Fibroblast of the conjunctiva (primary cell): Measurements from ENCODE around the gene PFN1.
"Not testable (repeated sequence)": the region's sequence is repeated elsewhere in the genome, so short reads cannot be mapped to it uniquely, and the experiment has no call there.

Experiments
- DNase-seq: peaks from one replicate; pipeline ENCODE4 v3.0.0-alpha.2; 2010; ENCODE audit warnings: low read depth

Gene PFN1

DNA sequence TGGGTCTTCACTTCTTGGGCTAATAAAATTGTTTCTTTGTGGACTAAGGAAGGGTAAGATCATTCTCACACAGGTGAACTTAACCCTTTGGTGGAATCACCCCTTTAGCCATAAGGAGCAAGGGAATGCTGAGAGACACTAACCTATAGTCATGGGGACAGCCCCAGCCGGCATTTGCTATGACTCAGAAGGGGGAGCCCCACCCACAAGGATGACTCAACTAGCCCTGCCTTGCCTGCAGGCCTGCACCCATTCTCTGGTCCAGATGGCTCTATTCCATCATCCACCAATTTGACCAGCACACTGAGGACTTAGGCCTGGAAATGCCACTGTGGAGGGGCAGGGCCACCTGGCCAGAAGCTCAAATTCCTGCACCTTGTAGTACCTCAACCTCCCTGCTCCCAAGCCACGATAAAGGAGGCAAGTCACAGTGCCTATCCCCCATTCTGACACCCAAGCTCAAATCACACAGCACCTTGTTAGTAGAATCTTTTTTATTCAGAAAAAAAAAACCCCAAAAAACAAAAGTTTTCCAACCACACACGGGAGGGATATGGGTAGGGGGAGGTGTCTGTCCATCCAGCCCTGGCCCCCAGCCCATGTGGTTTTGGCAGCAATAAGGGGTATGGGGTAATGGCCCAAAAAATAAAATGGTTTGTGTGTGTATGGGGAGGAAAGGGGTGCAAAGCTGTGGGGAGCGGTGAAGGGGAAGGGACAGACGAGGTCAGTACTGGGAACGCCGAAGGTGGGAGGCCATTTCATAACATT, 3.0 kb downstream of the PFN1 start:
- peak; percentile 86 for DNase-seq

DNA sequence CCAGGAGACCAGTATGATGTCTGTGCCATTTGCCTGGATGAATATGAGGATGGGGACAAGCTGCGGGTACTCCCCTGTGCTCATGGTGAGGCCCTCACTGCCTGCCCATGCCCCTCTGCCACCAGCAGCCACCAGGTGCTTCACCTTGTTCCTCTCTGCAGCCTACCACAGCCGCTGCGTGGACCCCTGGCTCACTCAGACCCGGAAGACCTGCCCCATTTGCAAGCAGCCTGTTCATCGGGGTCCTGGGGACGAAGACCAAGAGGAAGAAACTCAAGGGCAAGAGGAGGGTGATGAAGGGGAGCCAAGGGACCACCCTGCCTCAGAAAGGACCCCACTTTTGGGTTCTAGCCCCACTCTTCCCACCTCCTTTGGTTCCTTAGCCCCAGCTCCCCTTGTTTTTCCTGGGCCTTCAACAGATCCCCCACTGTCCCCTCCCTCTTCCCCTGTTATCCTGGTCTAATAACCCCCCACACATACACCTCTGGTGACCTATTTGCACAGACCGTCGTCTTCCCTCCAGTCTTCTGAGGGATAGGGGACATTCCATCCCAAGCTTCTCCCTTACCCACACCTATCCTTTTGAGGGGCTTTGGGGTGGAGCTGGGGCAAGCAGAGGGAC, 3.7 kb downstream of the PFN1 start:
- no peak for DNase-seq

DNA sequence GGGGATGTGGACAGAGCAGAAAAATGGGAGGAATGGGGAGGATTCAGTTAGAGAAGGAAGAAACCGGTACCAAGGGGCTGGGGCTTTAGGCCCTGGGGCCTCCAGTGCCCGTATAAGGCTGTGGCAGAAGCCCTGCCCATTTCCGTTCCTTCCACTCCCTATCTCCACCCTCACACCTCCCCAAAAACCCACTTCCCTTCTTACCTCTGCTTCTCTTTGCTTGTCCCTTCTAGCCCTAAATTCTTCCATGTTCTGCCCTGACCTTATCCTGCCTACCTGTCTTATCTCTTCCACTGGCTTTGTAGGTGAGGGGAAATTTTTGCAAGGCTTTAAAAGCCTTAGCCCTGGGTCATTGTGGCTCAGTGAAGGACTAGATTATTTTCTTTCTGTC, 4.2 kb downstream of the PFN1 start:
- DNase-seq = no peak

DNA sequence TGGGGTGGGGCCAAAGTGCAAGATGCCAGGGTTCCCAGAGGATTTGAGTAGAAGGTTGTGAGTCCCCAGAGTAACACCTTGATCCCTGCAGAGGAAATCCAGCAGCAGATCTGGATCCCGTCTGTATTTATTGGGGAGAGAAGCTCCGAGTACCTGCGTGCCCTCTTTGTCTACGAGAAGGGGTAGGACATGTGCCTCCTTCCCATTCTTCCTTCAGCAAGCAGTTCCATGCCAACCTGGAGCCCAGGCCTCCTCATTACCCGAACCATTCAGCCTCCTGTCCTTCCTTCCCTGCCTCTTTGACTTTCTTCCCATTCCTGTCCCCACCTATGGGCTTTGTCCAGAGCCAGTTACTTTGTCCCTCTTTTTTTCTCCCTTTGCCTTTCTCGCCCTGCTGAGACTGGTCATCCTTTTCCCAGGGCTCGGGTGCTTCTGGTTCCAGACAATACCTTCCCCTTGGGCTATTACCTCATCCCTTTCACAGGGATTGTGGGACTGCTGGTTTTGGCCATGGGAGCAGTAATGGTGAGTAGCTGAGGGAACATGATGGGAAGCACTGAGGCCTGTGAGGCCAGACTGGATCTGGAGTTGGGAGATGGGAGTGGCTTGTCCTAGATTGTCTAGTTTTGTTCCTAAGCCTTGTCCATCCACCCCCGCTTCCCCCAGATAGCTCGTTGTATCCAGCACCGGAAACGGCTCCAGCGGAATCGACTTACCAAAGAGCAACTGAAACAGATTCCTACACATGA, 5.4 kb downstream of the PFN1 start:
- no peak for DNase-seq

DNA sequence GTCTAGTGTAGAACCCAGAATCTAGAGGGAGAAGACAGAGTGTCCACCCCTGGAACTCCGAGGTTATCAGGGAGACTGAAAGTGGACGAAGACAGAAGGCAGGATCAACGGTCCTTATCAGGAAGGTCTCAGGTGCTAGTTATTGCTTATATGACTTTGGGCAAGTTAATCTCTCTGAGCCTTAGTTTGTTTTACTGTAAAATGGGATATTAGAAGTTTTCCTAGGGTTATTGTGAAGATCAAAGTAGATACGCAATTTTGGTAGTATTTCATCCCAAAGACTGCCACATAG, 7.1 kb downstream of the PFN1 start:
- DNase-seq = no peak

DNA sequence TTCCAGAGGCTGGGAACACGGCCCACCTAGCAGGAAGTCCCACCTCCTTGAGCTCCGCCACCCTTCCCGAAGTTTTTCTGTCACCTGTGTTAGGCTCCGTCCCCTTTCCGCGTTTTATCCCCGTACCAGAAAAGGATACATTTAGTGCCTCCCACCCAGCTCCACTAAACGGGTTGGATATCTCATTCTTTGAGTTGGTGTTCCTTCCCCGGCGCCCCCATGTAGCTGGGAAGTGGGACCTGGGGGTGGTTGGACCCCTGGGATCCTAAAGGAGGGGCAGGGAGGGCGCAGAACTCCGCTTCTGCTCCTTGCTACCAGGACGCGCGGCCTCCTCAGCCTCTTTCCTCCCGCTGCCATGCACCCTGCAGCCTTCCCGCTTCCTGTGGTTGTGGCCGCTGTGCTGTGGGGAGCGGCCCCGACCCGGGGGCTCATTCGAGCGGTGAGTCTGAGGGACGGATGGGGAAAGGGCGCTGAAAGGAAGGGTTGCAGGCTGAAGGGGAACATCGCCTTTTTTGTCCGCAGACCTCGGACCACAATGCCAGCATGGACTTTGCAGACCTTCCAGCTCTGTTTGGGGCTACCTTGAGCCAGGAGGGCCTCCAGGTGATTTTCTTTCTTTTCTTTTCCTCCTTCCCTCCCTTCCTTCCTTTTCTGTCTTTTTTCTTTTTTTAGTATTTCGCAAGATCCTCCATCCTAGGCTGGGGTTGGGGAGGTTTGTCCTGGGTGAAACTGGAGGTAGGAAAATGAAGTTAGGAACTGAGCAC, 7.6 kb downstream of the PFN1 start:
- DNase-seq = no peak

DNA sequence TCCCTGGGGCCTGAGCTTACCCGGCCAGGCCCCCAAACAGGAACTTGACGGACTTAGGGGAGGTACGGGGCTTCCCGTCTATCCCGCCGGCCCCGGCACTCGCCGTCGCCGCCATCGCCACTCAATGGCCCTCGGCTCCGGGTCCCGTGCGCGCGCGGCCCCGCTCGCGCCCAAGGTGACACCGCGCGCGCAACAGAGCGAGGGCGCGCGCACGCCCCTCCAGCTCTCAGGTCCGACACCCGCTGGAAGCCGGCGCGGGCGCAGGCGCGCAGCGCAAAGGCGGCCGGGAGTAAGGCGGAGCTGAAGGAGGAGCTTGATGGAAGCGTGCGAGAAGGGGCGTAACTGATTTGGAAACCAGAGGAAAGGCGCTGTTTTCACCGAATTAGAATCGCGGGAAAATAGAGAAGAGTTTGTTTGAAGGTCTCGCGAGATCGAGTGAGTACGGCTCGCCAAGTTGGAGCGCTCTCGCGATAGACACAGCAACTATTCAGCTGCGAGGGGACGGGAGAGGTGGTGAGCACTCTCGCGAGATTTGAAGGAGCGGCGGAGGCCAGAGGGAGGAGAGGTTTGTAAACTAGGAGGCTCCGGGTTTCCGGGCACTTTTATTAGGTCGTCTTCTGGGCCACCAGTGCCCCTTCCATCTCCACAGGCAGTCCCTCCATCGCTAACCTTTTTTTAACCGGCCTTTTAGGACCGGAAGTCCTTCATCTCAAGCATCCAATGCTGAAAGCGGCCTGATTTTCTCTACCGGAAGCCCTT, 8.4 kb downstream of the PFN1 start, which contains the start of the genes RNF167 and SLC25A11:
Gene RNF167, plus strand, starts transcription at position 473 of the 759 bp plus-strand sequence. CDS start 642 bp downstream, outside the sequence.
Gene SLC25A11, minus strand, starts transcription at position 251 of the 759 bp plus-strand sequence. Its CDS starts 136 bp downstream, at position 115.
- peak; percentile 100 for DNase-seq

DNA sequence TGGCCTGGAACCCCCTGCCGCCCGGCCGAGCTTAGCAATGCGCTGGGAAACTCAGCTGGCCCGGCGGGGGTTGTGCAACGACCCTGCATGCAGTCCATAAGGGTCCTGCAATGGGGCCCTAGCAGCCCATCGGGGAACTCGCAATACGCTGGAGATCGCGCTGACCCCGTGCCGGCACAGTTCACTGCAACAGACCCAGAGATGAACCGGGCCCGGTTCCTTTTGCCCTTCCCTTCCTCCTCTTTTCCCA, 8.9 kb downstream of the PFN1 start:
- DNase-seq = no peak

DNA sequence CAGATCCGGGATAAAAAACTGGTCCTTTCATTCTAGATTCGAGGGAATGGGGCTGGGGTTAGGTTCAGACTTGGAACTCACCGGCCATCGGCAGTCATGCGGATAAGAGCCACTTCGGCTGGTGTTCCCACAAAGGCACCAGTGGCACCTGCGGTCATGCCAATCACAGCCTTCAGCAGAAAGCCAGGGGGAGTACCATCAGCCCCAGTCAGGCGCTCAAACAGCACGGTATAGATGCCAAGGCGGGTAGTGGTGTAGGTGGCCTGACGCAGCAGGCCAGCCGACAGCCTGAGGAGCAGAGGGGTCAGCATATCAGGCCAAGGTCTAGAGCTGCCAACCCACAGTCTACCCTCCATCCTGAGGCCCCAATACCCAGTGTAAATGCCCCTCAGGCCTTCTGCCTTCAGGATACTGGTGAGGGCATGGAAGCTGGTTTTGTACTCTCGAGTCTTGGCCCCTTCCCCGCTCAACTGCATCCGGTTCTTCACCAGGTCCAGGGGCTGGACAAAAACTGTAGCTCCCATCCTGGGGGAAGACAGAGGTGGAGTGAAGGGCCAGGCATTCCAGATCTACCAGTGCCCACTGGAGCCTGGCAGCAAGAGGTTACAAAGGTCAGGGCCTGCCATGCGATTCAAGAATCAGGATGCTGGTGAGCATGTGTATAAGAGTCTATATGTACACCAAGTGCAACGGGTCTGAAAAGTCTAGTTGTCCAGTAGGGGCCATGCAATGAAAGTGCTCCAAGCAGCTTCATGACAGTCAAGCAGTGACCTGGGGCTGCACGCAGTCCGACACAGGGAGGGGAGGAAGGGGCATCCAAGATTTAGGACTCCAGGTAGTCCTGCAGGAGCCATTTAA, 9.4 kb downstream of the PFN1 start:
- no peak for DNase-seq

DNA sequence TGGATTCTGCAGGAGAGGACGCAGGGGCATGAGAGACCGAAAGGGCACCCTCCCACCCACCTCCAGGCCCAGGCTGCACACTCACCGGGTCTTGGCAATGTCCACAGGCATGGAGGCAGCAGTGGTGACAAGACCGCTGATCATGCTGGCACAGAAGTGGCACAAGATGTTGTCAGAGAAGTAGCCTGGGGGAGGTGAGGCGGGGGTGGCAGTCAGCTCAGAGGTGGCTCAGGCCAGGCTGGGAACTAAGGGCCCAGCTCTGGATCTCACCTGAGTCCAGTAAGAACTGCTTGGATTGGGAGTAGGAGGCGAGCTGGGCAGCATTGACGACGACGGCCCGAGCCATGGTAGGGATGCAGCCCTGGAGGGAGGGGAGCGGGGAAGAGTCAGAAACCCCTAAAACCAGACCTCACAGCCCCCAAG, 10.2 kb downstream of the PFN1 start:
- no peak for DNase-seq

DNA sequence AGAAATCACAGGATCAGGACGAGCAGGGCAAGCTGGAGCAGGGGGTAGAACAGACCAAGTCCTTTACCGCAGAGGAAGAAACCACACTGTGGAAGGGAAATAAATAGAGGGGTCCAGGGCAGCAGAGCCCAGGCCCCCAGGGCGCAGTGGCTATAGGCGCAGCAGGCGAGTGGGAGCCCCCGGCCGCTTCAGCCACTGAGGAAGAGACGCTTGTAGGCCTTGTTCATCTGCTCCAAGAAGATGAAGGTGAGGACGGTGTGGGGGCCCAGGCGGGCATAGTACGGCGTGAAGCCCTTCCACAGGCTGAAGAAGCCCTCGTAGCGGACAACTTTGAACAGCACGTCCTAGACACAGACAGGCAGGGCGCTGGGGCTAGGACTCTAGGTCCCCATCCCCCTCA, 10.8 kb downstream of the PFN1 start:
- DNase-seq = no peak

DNA sequence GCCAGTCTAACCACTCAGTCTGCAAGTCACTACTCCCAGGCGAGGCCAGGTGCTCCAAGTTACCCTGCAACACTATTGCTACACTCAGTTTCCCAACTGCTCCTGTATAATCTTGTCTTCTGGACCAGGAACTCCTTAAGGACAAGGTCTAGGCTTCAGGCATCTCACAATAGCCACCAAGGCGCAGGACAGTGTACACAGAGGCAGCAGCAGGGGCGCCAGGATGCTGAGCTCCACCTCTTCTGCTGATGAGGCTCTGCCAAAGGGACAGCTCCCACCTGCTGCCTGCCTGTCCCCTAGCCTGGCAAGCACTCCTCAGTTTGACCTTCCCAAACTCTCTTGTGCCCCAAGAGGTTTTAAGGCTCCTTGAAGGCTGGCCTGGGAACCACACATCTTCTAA, 11.9 kb downstream of the PFN1 start:
- DNase-seq = no peak

DNA sequence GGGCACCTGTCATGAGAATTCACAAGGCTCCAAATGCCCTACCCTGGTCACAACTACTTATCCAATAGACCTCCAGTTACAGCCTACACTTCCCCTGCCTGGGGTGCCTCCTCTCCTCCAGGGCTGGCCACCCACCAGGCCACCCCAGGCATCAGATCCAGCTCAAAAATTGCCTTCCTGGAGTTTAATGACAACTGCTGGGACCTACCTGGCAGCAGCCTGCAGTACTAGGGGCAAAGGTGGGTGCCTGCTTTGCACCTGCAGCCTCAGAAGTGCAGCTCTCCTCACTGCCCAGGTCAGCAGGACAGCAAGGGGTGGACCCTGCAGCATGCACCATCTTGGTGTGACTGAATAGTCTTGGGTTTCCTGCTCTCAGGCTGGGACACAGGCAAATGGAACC, 12.7 kb downstream of the PFN1 start:
- DNase-seq = no peak

DNA sequence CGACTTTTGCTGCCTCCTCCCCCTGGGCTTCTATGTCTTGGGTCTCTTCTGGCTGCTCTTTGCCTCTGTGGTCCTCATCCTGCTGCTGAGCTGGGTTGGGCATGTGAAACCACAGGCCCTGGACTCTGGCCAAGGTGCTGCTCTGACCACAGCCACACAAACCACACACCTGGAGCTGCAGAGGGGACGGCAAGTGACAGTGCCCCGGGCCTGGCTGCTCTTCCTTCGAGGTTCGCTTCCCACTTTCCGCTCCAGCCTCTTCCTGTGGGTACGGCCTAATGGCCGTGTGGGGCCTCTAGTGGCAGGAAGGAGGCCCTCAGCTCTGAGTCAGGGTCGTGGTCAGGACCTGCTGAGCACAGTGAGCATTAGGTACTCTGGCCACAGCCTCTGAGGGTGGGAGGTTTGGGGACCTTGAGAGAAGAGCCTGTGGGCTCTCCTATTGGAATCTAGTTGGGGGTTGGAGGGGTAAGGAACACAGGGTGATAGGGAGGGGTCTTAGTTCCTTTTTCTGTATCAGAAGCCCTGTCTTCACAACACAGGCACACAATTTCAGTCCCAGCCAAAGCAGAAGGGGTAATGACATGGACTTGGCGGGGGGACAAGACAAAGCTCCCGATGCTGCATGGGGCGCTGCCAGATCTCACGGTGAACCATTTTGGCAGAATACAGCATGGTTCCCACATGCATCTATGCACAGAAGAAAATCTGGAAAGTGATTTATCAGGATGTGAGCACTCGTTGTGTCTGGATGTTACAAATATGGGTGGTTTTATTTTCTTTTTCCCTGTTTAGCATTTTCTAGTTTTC, 14.0 kb downstream of the PFN1 start:
- no peak for DNase-seq

DNA sequence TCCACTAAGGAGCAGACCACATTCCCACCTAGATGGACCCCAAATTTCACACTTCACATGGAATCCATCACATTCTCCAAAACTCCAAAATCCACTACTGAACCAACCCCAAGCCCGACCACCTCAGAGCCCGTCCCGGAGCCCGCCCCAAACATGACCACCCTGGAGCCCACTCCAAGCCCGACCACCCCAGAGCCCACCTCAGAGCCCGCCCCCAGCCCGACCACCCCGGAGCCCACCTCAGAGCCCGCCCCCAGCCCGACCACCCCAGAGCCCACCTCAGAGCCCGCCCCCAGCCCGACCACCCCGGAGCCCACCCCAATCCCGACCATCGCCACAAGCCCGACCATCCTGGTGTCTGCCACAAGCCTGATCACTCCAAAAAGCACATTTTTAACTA, 14.7 kb downstream of the PFN1 start:
- DNase-seq = no peak

DNA sequence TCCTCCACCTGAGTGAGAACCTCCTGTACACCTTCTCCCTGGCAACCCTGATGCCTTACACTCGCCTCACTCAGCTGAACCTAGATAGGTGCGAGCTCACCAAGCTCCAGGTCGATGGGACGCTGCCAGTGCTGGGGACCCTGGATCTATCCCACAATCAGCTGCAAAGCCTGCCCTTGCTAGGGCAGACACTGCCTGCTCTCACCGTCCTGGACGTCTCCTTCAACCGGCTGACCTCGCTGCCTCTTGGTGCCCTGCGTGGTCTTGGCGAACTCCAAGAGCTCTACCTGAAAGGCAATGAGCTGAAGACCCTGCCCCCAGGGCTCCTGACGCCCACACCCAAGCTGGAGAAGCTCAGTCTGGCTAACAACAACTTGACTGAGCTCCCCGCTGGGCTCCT, 15.6 kb downstream of the PFN1 start:
- DNase-seq = no peak

DNA sequence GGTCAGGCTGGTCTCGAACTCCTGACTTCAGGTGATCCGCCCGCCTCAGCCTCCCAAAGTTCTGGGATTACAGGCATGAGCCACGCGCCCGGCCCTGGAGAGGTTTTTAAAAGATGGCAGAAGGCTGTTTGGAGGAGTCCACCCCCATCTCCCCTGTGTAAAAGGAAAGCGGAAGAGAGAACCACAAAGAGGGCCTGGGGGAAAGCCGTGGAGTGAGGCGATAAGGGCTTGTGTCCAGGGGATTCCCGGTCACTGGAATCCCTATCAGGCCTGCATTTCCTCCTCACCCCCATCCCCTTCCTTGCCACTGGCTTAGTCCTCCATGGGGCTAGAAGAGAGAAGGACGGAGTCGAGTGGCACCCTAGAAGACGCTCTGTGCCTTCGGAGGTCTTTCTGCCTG, 16.4 kb downstream of the PFN1 start, which contains the start of gene GP1BA:
Gene GP1BA, plus strand, starts transcription at position 315 of the 400 bp plus-strand sequence. CDS start 328 bp downstream, outside the sequence.
- DNase-seq = no peak

DNA sequence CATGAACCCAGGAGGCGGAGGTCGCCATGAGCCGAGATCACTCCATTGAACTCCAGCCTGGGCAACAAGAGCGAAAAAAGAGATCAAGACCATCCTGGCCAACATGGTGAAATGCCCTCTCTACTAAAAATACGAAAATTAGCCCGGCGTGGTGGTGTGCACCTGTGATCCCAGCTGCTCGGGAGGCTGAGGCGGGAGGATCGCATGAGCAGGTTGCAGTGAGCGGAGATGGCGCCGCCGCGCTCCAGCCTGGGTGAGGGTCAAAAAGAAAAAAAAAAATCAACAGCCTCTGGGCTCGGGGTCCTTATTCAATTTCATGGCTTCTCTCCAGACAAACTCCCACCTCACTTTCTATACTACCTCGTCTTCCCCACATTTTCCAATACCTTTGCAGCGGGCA, 19.4 kb downstream of the PFN1 start:
- DNase-seq = no peak

DNA sequence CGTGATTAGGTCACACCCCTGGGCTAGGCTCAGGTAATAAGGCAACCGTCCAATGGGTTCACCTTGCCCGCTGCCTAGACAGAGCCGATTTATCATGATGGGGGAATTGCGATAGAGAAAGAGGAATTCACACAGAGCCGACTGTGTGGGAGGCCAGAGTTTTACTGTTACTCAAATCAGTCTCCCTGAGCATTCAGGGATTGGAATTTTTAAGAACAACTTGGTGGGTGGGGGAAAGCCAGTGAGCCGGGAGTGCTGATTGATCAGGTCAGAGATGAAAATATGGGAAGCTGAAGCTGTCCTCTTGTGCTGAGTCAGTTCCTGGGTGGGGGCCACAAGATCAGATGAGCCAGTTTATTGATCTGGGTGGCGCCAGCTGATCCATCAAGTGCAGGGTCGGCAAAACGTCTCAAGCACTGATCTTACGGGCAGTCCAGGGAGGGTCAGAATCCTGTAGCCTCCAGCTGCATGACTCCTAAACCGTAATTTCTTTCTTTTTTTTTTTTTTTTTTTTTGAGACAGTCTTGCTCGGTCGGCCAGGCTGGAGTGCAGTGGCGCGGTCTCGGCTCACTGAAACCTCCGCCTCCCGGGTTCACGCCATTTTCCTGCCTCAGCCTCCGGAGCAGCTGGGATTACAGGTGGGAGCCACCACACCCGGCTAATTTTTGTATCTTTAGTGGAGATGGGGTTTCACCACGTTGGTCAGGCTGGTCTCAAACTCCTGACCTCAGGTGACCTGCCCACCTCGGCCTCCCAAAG, 21.6 kb downstream of the PFN1 start:
- DNase-seq = not testable (repeated sequence)
